ENCODE measurements around the gene PRICKLE2.

- TF ChIP-seq CTCF (IDR thresholded peaks at IDR 0.05; ENCODE audit: low read length) (no peak), EZH2 (optimal IDR thresholded peaks at IDR 0.05; ENCODE audit: low read depth, low read length) (no peak)
These were observed 57.9 kb downstream of the PRICKLE2 start for GRCh38 chr3:64167351-64167750.

Data from MM.1S (cell line).